H1 (cell line): ENCODE results near the gene TM2D1. TPM values are rescaled to one million over a fixed set of nuclear protein-coding genes. Genes with fewer than 3 reads are reported as not detected.

ENCODE experiments used
- CTCF ChIA-PET: fragments of 300-600 bp; sonication (Branson Sonifier 250); formaldehyde crosslinking; loops from one replicate; lab custom pipeline; 2021; ENCODE audit not compliant: partially characterized antibody; lab: Charles Lee
- POLR2A ChIA-PET: fragments of 300-600 bp; sonication (Branson Sonifier 250); formaldehyde crosslinking; loops from one replicate; lab custom pipeline; 2021; ENCODE audit warnings: inconsistent platforms; ENCODE audit not compliant: partially characterized antibody; lab: Charles Lee
- DNase-seq, 2 experiments: peaks; one replicate each; pipeline versions ENCODE4 v3.0.0 to v3.0.0-alpha.2; 2010 to 2022; ENCODE audit warnings: low spot score in 2 of 2, low read depth in 1 of 2, mixed read lengths in 1 of 2
- FAIRE-seq: peaks from 2 replicates; lab custom pipeline; 2011; peaks lifted over from hg19 to GRCh38; lab: Jason Lieb, UNC
- H2AFZ ChIP-seq: 2 replicates; pipeline ENCODE4 v1.8.1; 2012; ENCODE audit warnings: low read length, inconsistent platforms
- H2AK5ac ChIP-seq: 2 replicates; pipeline ENCODE4 v1.6.1; 2013; ENCODE audit warnings: low read depth, low read length
- H2BK120ac ChIP-seq: replicated peaks from 2 replicates; pipeline ENCODE3; 2013; ENCODE audit warnings: low read depth, low read length, inconsistent platforms
- H2BK12ac ChIP-seq: 2 replicates; pipeline ENCODE4 v1.6.1; 2013; ENCODE audit warnings: low read depth, low read length
- H2BK15ac ChIP-seq: 2 replicates; pipeline ENCODE4 v1.6.1; 2013; ENCODE audit warnings: low read length
- H2BK20ac ChIP-seq: 2 replicates; pipeline ENCODE4 v1.6.1; 2013; ENCODE audit warnings: low read length
- H2BK5ac ChIP-seq: 2 replicates; pipeline ENCODE4 v1.6.1; 2013; ENCODE audit warnings: low read depth, low read length
- H3K14ac ChIP-seq: 2 replicates; pipeline ENCODE4 v1.6.1; 2013; ENCODE audit warnings: inconsistent platforms; ENCODE audit not compliant: insufficient read length
- H3K18ac ChIP-seq: 2 replicates; pipeline ENCODE4 v1.6.1; 2013; ENCODE audit warnings: low read length; ENCODE audit errors: extremely low read depth
- H3K23ac ChIP-seq: 2 replicates; pipeline ENCODE4 v1.6.1; 2013; ENCODE audit warnings: inconsistent platforms; ENCODE audit not compliant: insufficient read length
- H3K23me2 ChIP-seq: 2 replicates; pipeline ENCODE4 v1.6.1; 2013; ENCODE audit warnings: low read depth, low read length
- H3K27ac ChIP-seq: 2 replicates; pipeline ENCODE4 v1.6.1; 2011; ENCODE audit warnings: low read depth, low read length, inconsistent platforms
- H3K27me3 ChIP-seq, 4 experiments: replicated peaks in 1 of 4; 1 replicate in 1 of 4; 2 replicates in 3 of 4; pipeline versions ENCODE4 v1.6.1 to v1.8.1; 2011 to 2013; ENCODE audit warnings: low read length in 3 of 4, mild to moderate bottlenecking in 3 of 4, inconsistent platforms in 2 of 4, mixed read lengths in 2 of 4, moderate library complexity in 1 of 4; ENCODE audit not compliant: control insufficient read depth in 3 of 4, insufficient read depth in 3 of 4; ENCODE audit errors: extremely low read depth in 1 of 4
- H3K36me3 ChIP-seq, 4 experiments: 2 replicates each; pipeline versions ENCODE4 v1.6.1 to v1.8.1; 2011 to 2013; ENCODE audit warnings: mild to moderate bottlenecking in 4 of 4, low read length in 3 of 4, moderate library complexity in 2 of 4, control low read depth in 1 of 4, inconsistent platforms in 1 of 4; ENCODE audit not compliant: insufficient read depth in 4 of 4, control insufficient read depth in 2 of 4
- H3K4ac ChIP-seq: replicated peaks from 2 replicates; pipeline ENCODE3; 2013; ENCODE audit warnings: low read length, low read depth, mixed read lengths, inconsistent platforms; ENCODE audit not compliant: insufficient read length
- H3K4me1 ChIP-seq, 4 experiments: replicated peaks in 1 of 4; 1 replicate in 1 of 4; 2 replicates in 3 of 4; pipeline versions ENCODE4 v1.6.1 to v1.8.1; 2011 to 2013; ENCODE audit warnings: low read length in 3 of 4, inconsistent platforms in 2 of 4, mixed read lengths in 1 of 4; ENCODE audit not compliant: insufficient read depth in 4 of 4, control insufficient read depth in 3 of 4
- H3K4me2 ChIP-seq, 2 experiments: 2 replicates each; pipeline versions ENCODE4 v1.6.1 to v1.8.1; 2011 to 2013; ENCODE audit warnings: low read depth in 2 of 2, low read length in 2 of 2, control low read depth in 1 of 2, inconsistent platforms in 1 of 2, mild to moderate bottlenecking in 1 of 2; ENCODE audit not compliant: insufficient read depth in 1 of 2
- H3K4me3 ChIP-seq, 4 experiments: fragments of 200-600, 300-600 bp in 1 of 4; sonication (generic), shearing (Covaris generic), sonication (Bioruptor Twin) in 1 of 4; 2 replicates each; pipeline versions ENCODE4 v1.5.1 to v1.8.1; 2011 to 2016; ENCODE audit warnings: low read length in 4 of 4, low read depth in 3 of 4, control low read depth in 2 of 4, inconsistent platforms in 2 of 4, mild to moderate bottlenecking in 2 of 4, mixed read lengths in 1 of 4, moderate library complexity in 1 of 4; ENCODE audit not compliant: insufficient read depth in 2 of 4; ENCODE audit errors: extremely low read depth in 1 of 4
- H3K56ac ChIP-seq: replicated peaks from 2 replicates; pipeline ENCODE3; 2013; ENCODE audit warnings: low read depth, mild to moderate bottlenecking, mixed read lengths, low read length, inconsistent platforms; ENCODE audit not compliant: insufficient read length
- H3K79me1 ChIP-seq: 2 replicates; pipeline ENCODE4 v1.6.1; 2013; ENCODE audit warnings: low read depth, low read length, control low read depth
- H3K79me2 ChIP-seq, 2 experiments: 2 replicates each; pipeline versions ENCODE4 v1.6.1 to v1.8.1; 2012 to 2013; ENCODE audit warnings: low read length in 2 of 2, mild to moderate bottlenecking in 2 of 2, inconsistent platforms in 1 of 2; ENCODE audit not compliant: insufficient read depth in 2 of 2, control insufficient read depth in 1 of 2
- H3K9ac ChIP-seq, 4 experiments: replicated peaks in 1 of 4; 1 replicate in 1 of 4; 2 replicates in 3 of 4; pipeline versions ENCODE4 v1.6.1 to v1.8.1; 2011 to 2013; ENCODE audit warnings: low read depth in 3 of 4, low read length in 3 of 4, control low read depth in 2 of 4, mild to moderate bottlenecking in 2 of 4, moderate library complexity in 2 of 4, inconsistent platforms in 1 of 4; ENCODE audit errors: extremely low read depth in 1 of 4
- H3K9me3 ChIP-seq, 2 experiments: 2 replicates each; pipeline versions ENCODE4 v1.6.1 to v1.8.1; 2012 to 2013; ENCODE audit warnings: mild to moderate bottlenecking in 2 of 2, moderate library complexity in 2 of 2, control low read depth in 1 of 2, inconsistent platforms in 1 of 2, low read depth in 1 of 2, low read length in 1 of 2, mixed read lengths in 1 of 2; ENCODE audit not compliant: insufficient read depth in 2 of 2
- H4K20me1 ChIP-seq, 2 experiments: replicated peaks in 1 of 2; 2 replicates each; pipeline versions ENCODE3 to v1.8.1; 2011 to 2013; ENCODE audit warnings: inconsistent platforms in 2 of 2, low read length in 2 of 2, mild to moderate bottlenecking in 1 of 2; ENCODE audit not compliant: insufficient read depth in 2 of 2, control insufficient read depth in 1 of 2
- H4K5ac ChIP-seq: 2 replicates; pipeline ENCODE4 v1.6.1; 2013; ENCODE audit warnings: low read length, low read depth, mixed read lengths, inconsistent platforms; ENCODE audit not compliant: insufficient read length
- H4K8ac ChIP-seq: 2 replicates; pipeline ENCODE4 v1.8.0; 2013; ENCODE audit warnings: mild to moderate bottlenecking, moderate library complexity, low read length, inconsistent platforms; ENCODE audit not compliant: insufficient read depth; ENCODE audit errors: extremely low read depth
- H4K91ac ChIP-seq: replicated peaks from 2 replicates; pipeline ENCODE3; 2013; ENCODE audit warnings: low read length, mixed read lengths, inconsistent platforms; ENCODE audit not compliant: insufficient read length
- CBX5 ChIP-seq: fragments of 300-800, 300-1000 bp; sonication (generic); IDR thresholded peaks from 2 replicates; pipeline ENCODE4 v1.7.1; 2016; ENCODE audit warnings: antibody characterized with exemption, low read length, low read depth
- EGR1 ChIP-seq: IDR thresholded peaks from 2 replicates; pipeline ENCODE4 v1.6.1; 2011; ENCODE audit warnings: low read depth, low read length, borderline replicate concordance
- GABPA ChIP-seq: IDR thresholded peaks from 2 replicates; pipeline ENCODE4 v1.6.1; 2011; ENCODE audit warnings: mild to moderate bottlenecking, low read length, moderate library complexity, borderline replicate concordance; ENCODE audit not compliant: insufficient read depth
- PHF8 ChIP-seq: fragments of 200-600 bp; sonication (generic); conservative IDR thresholded peaks from 2 replicates; pipeline ENCODE4 v1.7.1; 2012; ENCODE audit warnings: low read depth, mild to moderate bottlenecking, inconsistent platforms, low read length, moderate library complexity
- POU5F1 ChIP-seq: IDR thresholded peaks from 2 replicates; pipeline ENCODE4 v1.6.1; 2011; ENCODE audit warnings: low read depth, mild to moderate bottlenecking, low read length, moderate library complexity
- SIN3A ChIP-seq, 2 experiments: IDR thresholded peaks in 1 of 2; conservative IDR thresholded peaks in 1 of 2; 2 replicates each; pipeline ENCODE4 v1.6.1; 2011 to 2012; ENCODE audit warnings: low read length in 2 of 2, improper control_type of control experiment in 1 of 2, low read depth in 1 of 2, mild to moderate bottlenecking in 1 of 2
- SIX5 ChIP-seq: IDR thresholded peaks from 2 replicates; pipeline ENCODE4 v1.6.1; 2011; ENCODE audit warnings: mild to moderate bottlenecking, low read depth, low read length
- SP1 ChIP-seq: IDR thresholded peaks from 2 replicates; pipeline ENCODE4 v1.6.1; 2011; ENCODE audit warnings: low read depth, low read length
- SP2 ChIP-seq: IDR thresholded peaks from 2 replicates; pipeline ENCODE4 v1.6.1; 2012; ENCODE audit warnings: mild to moderate bottlenecking, low read length, inconsistent platforms
- SP4 ChIP-seq: IDR thresholded peaks from 2 replicates; pipeline ENCODE4 v1.6.1; 2012; ENCODE audit warnings: low read length, inconsistent platforms
- TAF7 ChIP-seq: optimal IDR thresholded peaks from 2 replicates; pipeline ENCODE3; 2011; ENCODE audit warnings: low read depth, mild to moderate bottlenecking, inconsistent platforms, low read length, moderate library complexity, borderline replicate concordance
- TCF12 ChIP-seq: IDR thresholded peaks from 2 replicates; pipeline ENCODE4 v1.6.1; 2011; ENCODE audit warnings: low read depth, mild to moderate bottlenecking, low read length
- WGBS, 2 experiments: shearing (Covaris generic) in 1 of 2; methylation state at CpG; one replicate each; pipeline versions ENCODE4 v1.1.6 to v1.1.7; 2013 to 2015; ENCODE audit warnings: low lambda C conversion rate in 2 of 2, mixed read lengths in 2 of 2, inconsistent platforms in 1 of 2, low coverage in 1 of 2, missing lambda C conversion rate in 1 of 2; ENCODE audit not compliant: insufficient replicate concordance in 2 of 2, insufficient coverage in 1 of 2, insufficient read length in 1 of 2; ENCODE audit errors: extremely low coverage in 1 of 2, missing lambda C conversion rate in 1 of 2; 5-methylcytosine and 5-hydroxymethylcytosine counted together
- polyA plus RNA-seq, 7 experiments: library from polyadenylated mRNA; depleted of rRNA in 3 of 7; stranded (reverse) in 5 of 7; unstranded in 2 of 7; fragments of >200 nt in 5 of 7; fragments of 200-250 nt in 2 of 7; gene quantifications; 1 replicate in 5 of 7; 2 replicates in 1 of 7; 4 replicates in 1 of 7; pipeline versions ENCODE4 v1.2.1 to v1.2.3, GENCODE V29; 2011 to 2013; ENCODE audit warnings: missing spikeins in 2 of 7, mixed read lengths in 2 of 7
- total RNA-seq: library from RNA; stranded (reverse); fragmentation: NEBNext Ultra II Directional; extraction: Animal tissue kit (Norgen Biotek cat#: 25700); gene quantifications from 2 replicates; pipeline ENCODE4 v1.2.1, GENCODE V29; 2021

The TM2D1 gene
- total and polyA plus RNA-seq, 2 of the 8 experiments (the other 6 are each of a cell fraction or from before 2014, with no cell fraction given), result 17.7 to 20.5 TPM

DNA sequence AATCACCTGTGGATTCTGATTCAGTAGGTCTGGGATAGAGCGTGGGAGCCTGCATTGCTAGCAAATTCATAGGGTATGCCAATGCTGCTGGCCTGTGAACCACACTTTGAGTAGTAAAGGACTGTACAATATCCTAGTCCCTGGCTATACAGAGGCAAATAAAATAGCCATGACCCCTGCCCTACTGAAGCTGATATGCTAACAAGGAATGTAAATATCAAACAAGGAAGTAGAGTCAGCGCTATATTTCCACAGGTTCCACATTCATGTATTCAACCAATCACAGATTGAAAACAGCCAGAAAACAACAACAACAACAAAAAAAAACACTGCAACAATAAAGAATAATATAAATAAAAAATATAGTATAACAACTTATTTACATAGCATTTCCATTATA is 77.8 kb downstream of the TM2D1 start:
- no peaks in the 10 kb centered on the region for H3K27me3 ChIP-seq
- ChIA-PET POLR2A (no interaction called here), CTCF (interaction anchor here (0.8 to 1.1 kb wide), 3 partner anchors 17 to 99 kb away, joined by 3 to 4 read pairs (median 3); no protein-coding TSS in a partner anchor)
- H3K23ac ChIP-seq, result no peak overlapping the region
- H3K14ac ChIP-seq, result no peak overlapping the region
- no peak overlapping the region for H2BK20ac ChIP-seq
- H4K5ac ChIP-seq, result no peak overlapping the region
- H3K4me1 ChIP-seq, result no peaks in the 10 kb centered on the region; a peak in 1 of 7 replicates
- H3K4me3 ChIP-seq, result no peak overlapping the region
- H3K79me1 ChIP-seq, result no peaks in the 10 kb centered on the region
- TF ChIP-seq POU5F1 (no peak), TAF7 (no peak), EGR1 (no peak), CBX5 (no peak), SIX5 (no peak), GABPA (no peak), SP4 (no peak), SIN3A (conservative IDR thresholded peaks at IDR 0.05 in 1 of 2, IDR thresholded peaks at IDR 0.05 in 1 of 2; ENCODE audit: low read depth in 1 of 2, low read length in 2 of 2) (no peak), SP1 (no peak), TCF12 (no peak), PHF8 (no peak), SP2 (no peak)
- no peak overlapping the region for H2BK15ac ChIP-seq
- H3K4ac ChIP-seq, result no peak overlapping the region
- no peak overlapping the region for H4K8ac ChIP-seq
- FAIRE-seq (no peak), DNase-seq (no peak)
- no peak overlapping the region for H4K91ac ChIP-seq
- no peak overlapping the region for H2BK5ac ChIP-seq
- H3K18ac ChIP-seq, result no peak overlapping the region
- H3K9me3 ChIP-seq, result no peaks in the 10 kb centered on the region
- H2AFZ ChIP-seq, result no peak overlapping the region
- H3K56ac ChIP-seq, result no peak overlapping the region
- no peaks in the 10 kb centered on the region for H4K20me1 ChIP-seq
- H3K4me2 ChIP-seq, result no peak overlapping the region
- no peak overlapping the region for H3K9ac ChIP-seq
- no peak overlapping the region for H2BK12ac ChIP-seq
- 98% methylated on average over 2 of the region's 2 CpGs; no CpG with 5 or more reads in 1 of the 2 experiments for WGBS, 2 experiments
- no peaks in the 10 kb centered on the region for H3K23me2 ChIP-seq
- H2AK5ac ChIP-seq, result no peak overlapping the region
- no peaks in the 10 kb centered on the region for H3K36me3 ChIP-seq
- no peak overlapping the region for H3K27ac ChIP-seq
- no peaks in the 10 kb centered on the region for H3K79me2 ChIP-seq
- no peak overlapping the region for H2BK120ac ChIP-seq
